Measurements from ENCODE around the gene COLGALT1. TPM values are rescaled to one million over a fixed set of nuclear protein-coding genes. Genes with fewer than 3 reads are reported as not detected.

The COLGALT1 gene
- total RNA-seq, 2 experiments from 2014 or later: 49.6 to 68.6 TPM

DNA sequence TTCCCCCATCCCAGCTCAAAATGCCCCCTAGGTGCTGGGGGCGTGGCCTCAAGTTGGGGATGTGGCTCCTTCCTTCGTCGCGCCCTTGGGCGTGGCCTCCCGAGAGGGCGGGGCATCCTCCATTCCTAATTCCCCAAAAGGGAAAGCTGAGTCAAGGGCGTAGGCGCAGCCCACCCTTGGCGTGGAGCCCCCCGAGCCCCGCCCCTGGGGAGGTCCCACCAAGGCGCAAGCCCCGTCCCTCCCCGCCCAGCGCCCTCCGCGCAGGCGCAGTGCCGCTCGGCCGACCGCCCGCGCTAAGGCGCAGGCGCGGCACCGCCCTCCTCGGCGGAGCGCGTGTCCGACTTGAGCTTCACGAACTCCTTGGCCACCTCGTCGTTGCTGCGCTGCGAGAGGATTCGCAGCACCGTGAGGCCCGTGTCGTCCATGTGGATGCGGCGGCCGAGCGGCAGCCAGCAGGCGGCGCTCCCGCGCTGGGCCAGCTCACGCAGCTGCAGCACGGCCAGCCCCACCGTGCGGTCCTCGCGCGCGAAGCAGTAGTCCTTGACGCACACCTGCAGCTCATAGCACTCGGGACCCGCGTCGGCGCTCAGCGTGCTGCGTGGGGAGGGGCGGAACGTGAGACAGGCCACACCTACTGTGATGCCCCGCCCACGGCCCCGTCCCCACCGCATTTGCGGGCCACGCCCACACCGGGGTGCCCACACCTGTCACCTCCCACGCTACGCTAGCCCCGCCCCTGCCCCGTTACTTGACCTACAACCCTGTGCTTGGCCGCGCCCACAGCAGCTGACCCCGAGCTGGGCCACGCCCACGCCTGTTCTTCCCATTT, 50.5 kb downstream of the COLGALT1 start:
- DNase-seq (ENCODE audit: low spot score): peak; percentile 97
- Histone ChIP-seq H3K4me2 (ENCODE audit: low read length) (peak overlapping the region; percentile 82), H3K27ac (ENCODE audit: low read depth, low read length, poor library complexity, severe bottlenecking) (peak overlapping the region; percentile 78), H3K36me3 (ENCODE audit: insufficient read depth, low read length) (no peaks in the 10 kb centered on the region), H3K4me1 (ENCODE audit: insufficient read depth, low read length, poor library complexity, severe bottlenecking) (peaks cover 33% of the 10 kb centered on the region), H2AFZ (ENCODE audit: low read length) (peak overlapping the region; percentile 64; the same call in 1 of the 2 replicates), H3K4me3 (ENCODE audit: low read depth, low read length, poor library complexity, severe bottlenecking) (peak overlapping the region; percentile 69), H4K20me1 (ENCODE audit: insufficient read depth, low read length) (no peaks in the 10 kb centered on the region), H3K79me2 (ENCODE audit: insufficient read depth, low read depth, low read length) (no peaks in the 10 kb centered on the region), H3K9me2 (ENCODE audit: insufficient read depth, low read length) (no peaks in the 10 kb centered on the region), H3K9me3 (ENCODE audit: low read length) (no peaks in the 10 kb centered on the region)
- no peak for TF ChIP-seq EZH2phosphoT487 (IDR thresholded peaks at IDR 0.05; ENCODE audit: borderline replicate concordance, low read depth, low read length)
- TF ChIP-seq, protein P1, sequence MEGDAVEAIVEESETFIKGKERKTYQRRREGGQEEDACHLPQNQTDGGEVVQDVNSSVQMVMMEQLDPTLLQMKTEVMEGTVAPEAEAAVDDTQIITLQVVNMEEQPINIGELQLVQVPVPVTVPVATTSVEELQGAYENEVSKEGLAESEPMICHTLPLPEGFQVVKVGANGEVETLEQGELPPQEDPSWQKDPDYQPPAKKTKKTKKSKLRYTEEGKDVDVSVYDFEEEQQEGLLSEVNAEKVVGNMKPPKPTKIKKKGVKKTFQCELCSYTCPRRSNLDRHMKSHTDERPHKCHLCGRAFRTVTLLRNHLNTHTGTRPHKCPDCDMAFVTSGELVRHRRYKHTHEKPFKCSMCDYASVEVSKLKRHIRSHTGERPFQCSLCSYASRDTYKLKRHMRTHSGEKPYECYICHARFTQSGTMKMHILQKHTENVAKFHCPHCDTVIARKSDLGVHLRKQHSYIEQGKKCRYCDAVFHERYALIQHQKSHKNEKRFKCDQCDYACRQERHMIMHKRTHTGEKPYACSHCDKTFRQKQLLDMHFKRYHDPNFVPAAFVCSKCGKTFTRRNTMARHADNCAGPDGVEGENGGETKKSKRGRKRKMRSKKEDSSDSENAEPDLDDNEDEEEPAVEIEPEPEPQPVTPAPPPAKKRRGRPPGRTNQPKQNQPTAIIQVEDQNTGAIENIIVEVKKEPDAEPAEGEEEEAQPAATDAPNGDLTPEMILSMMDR (conservative IDR thresholded peaks at IDR 0.05; ENCODE audit: low read length): peak; percentile 55
- CTCF ChIA-PET (ENCODE audit: unreplicated experiment): interaction anchor here (0.6 to 1.2 kb wide), 8 partner anchors 15 to 730 kb away, joined by 3 to 13 read pairs (median 4); partner anchors contain the start of genes JAK3 and RPL18A
- intact Hi-C loops (cut with micrococcal nuclease; ENCODE audit: unreplicated experiment): loop anchor here (5.0 kb wide), 1 partner anchor 251 kb away; the partner anchor contains the start of gene RPL18A
- POLR2A ChIA-PET: interaction anchor here (0.6 to 2.4 kb wide), 9 partner anchors 12 to 253 kb away, joined by 3 to 9 read pairs (median 3); partner anchors contain the start of genes MAP1S and SLC27A1
- no TSS peak for BruUV-seq (replicated peaks)

DNA sequence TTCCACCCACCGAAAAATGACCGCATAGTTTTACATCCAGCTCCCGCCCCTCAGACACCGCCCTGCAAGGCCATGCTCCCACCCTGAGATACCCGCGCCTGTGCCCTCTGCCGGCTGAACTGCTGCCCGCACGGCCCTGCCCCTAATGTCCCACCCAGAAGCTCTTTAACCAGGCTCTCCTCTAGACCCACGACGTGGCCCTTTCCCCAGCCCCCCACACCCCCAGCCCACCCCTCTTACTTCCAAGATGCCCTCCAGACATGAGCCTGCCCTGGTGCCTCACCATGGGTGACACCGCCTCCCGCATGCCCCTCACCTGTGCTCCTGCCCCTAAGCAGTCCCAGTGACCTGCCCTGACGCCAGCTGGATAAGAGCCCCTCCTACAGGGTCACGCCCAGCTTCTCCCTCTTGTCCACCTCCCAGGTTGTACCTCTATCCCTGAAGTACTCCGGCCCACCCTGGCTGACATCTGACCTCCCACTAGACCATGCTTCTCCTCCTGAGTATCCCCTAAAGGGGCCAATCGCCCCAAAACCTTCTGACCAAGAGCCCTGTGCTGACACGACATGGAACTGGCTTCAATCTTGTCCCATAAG, 51.2 kb downstream of the COLGALT1 start:
- CTCF ChIA-PET (ENCODE audit: unreplicated experiment): interaction anchor here (0.5 to 1.2 kb wide), 5 partner anchors 14 to 730 kb away, joined by 3 to 6 read pairs (median 3); partner anchors contain the start of gene JAK3
- no TSS peak for BruUV-seq (replicated peaks)
- POLR2A ChIA-PET: interaction anchor here (0.6 to 2.4 kb wide), 9 partner anchors 12 to 253 kb away, joined by 3 to 9 read pairs (median 3); partner anchors contain the start of genes MAP1S and SLC27A1
- peak overlapping the region; percentile 82 for H3K4me2 ChIP-seq (ENCODE audit: low read length)
- no peak for TF ChIP-seq EZH2phosphoT487 (IDR thresholded peaks at IDR 0.05; ENCODE audit: borderline replicate concordance, low read depth, low read length)
- TF ChIP-seq, protein P1 (conservative IDR thresholded peaks at IDR 0.05; ENCODE audit: low read length): peak; percentile 30
- no peaks in the 10 kb centered on the region for H3K9me2 ChIP-seq (ENCODE audit: insufficient read depth, low read length)
- peak overlapping the region; percentile 78 for H3K27ac ChIP-seq (ENCODE audit: low read depth, low read length, poor library complexity, severe bottlenecking)
- peaks cover 37% of the 10 kb centered on the region for H3K4me1 ChIP-seq (ENCODE audit: insufficient read depth, low read length, poor library complexity, severe bottlenecking)
- H3K79me2 ChIP-seq (ENCODE audit: insufficient read depth, low read depth, low read length): no peaks in the 10 kb centered on the region
- H3K36me3 ChIP-seq (ENCODE audit: insufficient read depth, low read length): no peaks in the 10 kb centered on the region
- peak overlapping the region; percentile 69 for H3K4me3 ChIP-seq (ENCODE audit: low read depth, low read length, poor library complexity, severe bottlenecking)
- no peaks in the 10 kb centered on the region for H4K20me1 ChIP-seq (ENCODE audit: insufficient read depth, low read length)
- H2AFZ ChIP-seq (ENCODE audit: low read length): peak overlapping the region; percentile 64; the same call in 1 of the 2 replicates
- no peaks in the 10 kb centered on the region for H3K9me3 ChIP-seq (ENCODE audit: low read length)
- intact Hi-C loops (cut with micrococcal nuclease; ENCODE audit: unreplicated experiment): loop anchor here (5.0 kb wide), 1 partner anchor 251 kb away; the partner anchor contains the start of gene RPL18A
- no peak for DNase-seq (ENCODE audit: low spot score)

Data from OCI-LY7 (cell line).